Suprapubic skin (tissue), 4 donors: ENCODE measurements around the gene SLC2A13. TPM values are rescaled to one million over a fixed set of nuclear protein-coding genes. Genes with fewer than 3 reads are reported as not detected.
"Not testable (repeated sequence)": the region's sequence is repeated elsewhere in the genome, so short reads cannot be mapped to it uniquely, and the experiment has no call there.

Experiments used
- DNase-seq, 2 donors: peaks; one replicate each; pipeline ENCODE4 v3.0.0-alpha.2; 2019; ENCODE audit warnings: low spot score in 2 of 2
- H3K27ac ChIP-seq: fragments of 200-600 bp; sonication (generic); one replicate; pipeline ENCODE4 v1.5.1; 2019
- H3K27me3 ChIP-seq: fragments of 200-600 bp; sonication (generic); one replicate; pipeline ENCODE4 v1.5.1; 2019
- H3K36me3 ChIP-seq: fragments of 200-600 bp; sonication (generic); one replicate; pipeline ENCODE4 v1.5.1; 2019
- H3K4me1 ChIP-seq: fragments of 200-600 bp; sonication (generic); one replicate; pipeline ENCODE4 v1.5.1; 2019
- H3K4me3 ChIP-seq: fragments of 200-600 bp; sonication (generic); one replicate; pipeline ENCODE4 v1.5.1; 2019; ENCODE audit warnings: mild to moderate bottlenecking
- H3K9me3 ChIP-seq: fragments of 200-600 bp; sonication (generic); one replicate; pipeline ENCODE4 v1.5.1; 2019
- CTCF ChIP-seq, 2 donors: fragments of 200-600 bp in 1 of 2; fragments of 450-650 bp in 1 of 2; sonication (generic) in 1 of 2; IDR thresholded peaks; one replicate each; pipeline ENCODE4 v1.5.1; 2016 to 2019; ENCODE audit warnings: antibody characterized with exemption in 2 of 2, mild to moderate bottlenecking in 1 of 2, moderate library complexity in 1 of 2
- EP300 ChIP-seq: sonication (generic); formaldehyde crosslinking; IDR thresholded peaks from one replicate; pipeline ENCODE4 v1.6.1; 2017; ENCODE audit warnings: antibody characterized with exemption
- POLR2A ChIP-seq, 2 donors: fragments of 450-650 bp; IDR thresholded peaks; one replicate each; pipeline ENCODE4 v1.6.1; 2017; ENCODE audit warnings: antibody characterized with exemption in 2 of 2, mild to moderate bottlenecking in 2 of 2, moderate library complexity in 2 of 2
- POLR2AphosphoS5 ChIP-seq, 3 donors: sonication (generic); formaldehyde crosslinking; IDR thresholded peaks; one replicate each; pipeline ENCODE4 v1.6.1; 2017; ENCODE audit warnings: antibody characterized with exemption in 3 of 3
- WGBS: methylation state at CpG from one replicate; pipeline ENCODE4 v1.1.5; 2018; 5-methylcytosine and 5-hydroxymethylcytosine counted together
- total RNA-seq, 4 donors: library from RNA; depleted of rRNA; stranded (reverse); fragments of >200 nt; gene quantifications; one replicate each; pipeline ENCODE4 v1.1.0, GENCODE V29; 2016

Gene SLC2A13
- total RNA-seq, 4 donors from 2014 or later: 10.4 to 14.1 (median 13.4) TPM

- Histone ChIP-seq H3K36me3 (no peaks in the 10 kb centered on the region), H3K4me1 (peaks cover 16% of the 10 kb centered on the region), H3K27ac (no peak overlapping the region), H3K9me3 (no peaks in the 10 kb centered on the region), H3K4me3 (no peak overlapping the region), H3K27me3 (no peaks in the 10 kb centered on the region)
- 83% methylated on average over 3 of the region's 3 CpGs for WGBS
- no peak for TF ChIP-seq POLR2A (IDR thresholded peaks at IDR 0.05)
- TF ChIP-seq CTCF (IDR thresholded peaks at IDR 0.05): no peak
- TF ChIP-seq POLR2AphosphoS5 (IDR thresholded peaks at IDR 0.05): no peak
- TF ChIP-seq EP300: no peak
- DNase-seq: no peak
Observed at GRCh38 chr12:40031965-40032364, 73.9 kb downstream of the SLC2A13 start.

- peaks cover 16% of the 10 kb centered on the region for H3K4me1 ChIP-seq
- not testable (repeated sequence) for H3K4me3 ChIP-seq, DNase-seq, H3K27me3 ChIP-seq, H3K36me3 ChIP-seq, H3K27ac ChIP-seq, H3K9me3 ChIP-seq
- 80% methylated on average over 9 of the region's 9 CpGs for WGBS
Observed at GRCh38 chr12:40030970-40031369, 74.9 kb downstream of the SLC2A13 start.

GRCh38 chr12:40028296-40028695 lies 77.6 kb downstream of the SLC2A13 start:
- 69% methylated on average over 5 of the region's 5 CpGs for WGBS
- peaks cover 11% of the 10 kb centered on the region for H3K4me1 ChIP-seq
- no peak for TF ChIP-seq POLR2A (IDR thresholded peaks at IDR 0.05)
- TF ChIP-seq EP300: no peak
- no peak for TF ChIP-seq CTCF (IDR thresholded peaks at IDR 0.05)
- no peak for TF ChIP-seq POLR2AphosphoS5 (IDR thresholded peaks at IDR 0.05)

GRCh38 chr12:40022850-40023249 lies 83.0 kb downstream of the SLC2A13 start:
- no peak overlapping the region for H3K4me3 ChIP-seq
- DNase-seq: no peak
- H3K36me3 ChIP-seq: no peaks in the 10 kb centered on the region
- no peaks in the 10 kb centered on the region for H3K27me3 ChIP-seq
- no peaks in the 10 kb centered on the region for H3K4me1 ChIP-seq
- H3K27ac ChIP-seq: no peak overlapping the region
- TF ChIP-seq EP300 (no peak), POLR2AphosphoS5 (IDR thresholded peaks at IDR 0.05) (no peak), CTCF (IDR thresholded peaks at IDR 0.05) (no peak), POLR2A (IDR thresholded peaks at IDR 0.05) (no peak)
- H3K9me3 ChIP-seq: no peaks in the 10 kb centered on the region

More at GRCh38 chr12:40028296-40028695, 77.6 kb downstream of the SLC2A13 start:
- DNase-seq: no peak
- H3K27ac ChIP-seq: no peak overlapping the region
- no peaks in the 10 kb centered on the region for H3K36me3 ChIP-seq
- no peaks in the 10 kb centered on the region for H3K9me3 ChIP-seq
- H3K4me3 ChIP-seq: no peak overlapping the region
- H3K27me3 ChIP-seq: no peaks in the 10 kb centered on the region

- Histone ChIP-seq H3K4me1 (no peaks in the 10 kb centered on the region), H3K36me3 (no peaks in the 10 kb centered on the region), H3K4me3 (no peak overlapping the region), H3K27ac (no peak overlapping the region), H3K27me3 (no peaks in the 10 kb centered on the region), H3K9me3 (no peaks in the 10 kb centered on the region)
- TF ChIP-seq POLR2A (IDR thresholded peaks at IDR 0.05) (no peak), CTCF (IDR thresholded peaks at IDR 0.05) (no peak), EP300 (no peak), POLR2AphosphoS5 (IDR thresholded peaks at IDR 0.05) (no peak)
- no peak for DNase-seq
- 90% methylated on average over 4 of the region's 4 CpGs for WGBS
Observed at GRCh38 chr12:40020261-40020691, 85.6 kb downstream of the SLC2A13 start.

GRCh38 chr12:40017488-40017887 lies 88.4 kb downstream of the SLC2A13 start:
- Histone ChIP-seq H3K36me3 (no peaks in the 10 kb centered on the region), H3K4me1 (no peaks in the 10 kb centered on the region), H3K27ac (no peak overlapping the region), H3K27me3 (no peaks in the 10 kb centered on the region), H3K4me3 (no peak overlapping the region), H3K9me3 (no peaks in the 10 kb centered on the region)
- no peak for DNase-seq
- TF ChIP-seq POLR2A (IDR thresholded peaks at IDR 0.05) (no peak), EP300 (no peak), CTCF (IDR thresholded peaks at IDR 0.05) (no peak), POLR2AphosphoS5 (IDR thresholded peaks at IDR 0.05) (no peak)
- 82% methylated on average over 1 of the region's 1 CpG for WGBS
